Activated T-cell treated with anti-CD3 and anti-CD28 coated beads, Interleukin-2, amount 50 U/mL, for 24 hours (primary cell): ENCODE measurements around the gene BHLHE23.

ENCODE experiments used
- DNase-seq: peaks from one replicate; pipeline ENCODE4 v3.0.0-alpha.2; 2020
- H3K27ac Mint-ChIP-seq: 2 replicates; pipeline ENCODE4 v1.8.0; 2020; ENCODE audit warnings: mild to moderate bottlenecking, mixed read lengths
- H3K27me3 Mint-ChIP-seq: 2 replicates; pipeline ENCODE4 v1.8.0; 2020; ENCODE audit warnings: mixed read lengths
- H3K36me3 Mint-ChIP-seq: 2 replicates; pipeline ENCODE4 v1.8.0; 2020; ENCODE audit warnings: low read depth, mixed read lengths
- H3K4me1 Mint-ChIP-seq: 2 replicates; pipeline ENCODE4 v1.8.0; 2020; ENCODE audit warnings: low read depth, mixed read lengths
- H3K4me3 Mint-ChIP-seq: 2 replicates; pipeline ENCODE4 v1.8.0; 2020; ENCODE audit warnings: mild to moderate bottlenecking, moderate library complexity, mixed read lengths
- H3K9me3 Mint-ChIP-seq: 2 replicates; pipeline ENCODE4 v1.8.0; 2020; ENCODE audit warnings: mixed read lengths

Gene BHLHE23

DNA sequence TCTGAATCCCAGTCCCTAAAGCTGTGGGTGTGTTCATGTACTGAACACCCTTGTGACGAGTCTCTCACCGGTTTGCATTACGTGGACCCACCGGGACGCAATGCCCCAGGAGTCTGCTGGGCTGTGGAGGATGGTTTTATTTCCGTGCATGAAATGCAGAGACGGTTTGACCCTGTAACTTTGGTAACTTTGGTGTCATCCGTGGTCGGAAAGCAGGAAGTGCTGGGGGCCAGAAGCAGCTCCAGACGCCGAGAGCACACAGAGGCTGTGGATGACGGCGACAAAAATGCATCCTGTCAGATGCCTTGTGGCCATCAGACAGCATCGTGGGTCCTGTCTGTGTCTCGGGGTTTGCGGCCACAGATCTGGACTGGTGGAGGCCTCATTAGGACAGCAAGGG is 7.2 kb downstream of the BHLHE23 start:
- Mint-ChIP-seq H3K4me3 (no peak overlapping the region), H3K27me3 (peaks cover 77% of the 10 kb centered on the region), H3K4me1 (peaks cover 2% of the 10 kb centered on the region), H3K9me3 (no peaks in the 10 kb centered on the region), H3K27ac (no peak overlapping the region), H3K36me3 (no peaks in the 10 kb centered on the region)
- no peak for DNase-seq

DNA sequence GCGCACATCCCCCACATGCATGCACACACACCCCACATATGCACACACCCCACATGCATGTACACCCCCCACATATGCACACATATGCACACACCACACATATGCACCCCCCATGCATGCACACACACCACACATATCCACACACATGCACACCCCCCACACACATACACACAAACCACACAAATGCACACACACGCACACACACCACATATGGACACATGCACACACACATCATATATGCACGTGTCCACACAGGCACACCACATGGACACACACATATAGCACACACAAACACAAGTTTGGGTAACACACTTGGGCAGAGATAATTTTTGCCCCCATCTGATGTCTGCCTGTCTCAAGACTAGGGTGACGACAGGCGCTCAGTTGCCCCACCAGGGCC is 8.3 kb downstream of the BHLHE23 start:
- no peak for DNase-seq
- Mint-ChIP-seq H3K36me3 (no peaks in the 10 kb centered on the region), H3K27me3 (peaks cover 65% of the 10 kb centered on the region), H3K4me1 (no peaks in the 10 kb centered on the region), H3K9me3 (no peaks in the 10 kb centered on the region), H3K27ac (no peak overlapping the region), H3K4me3 (no peak overlapping the region)

DNA sequence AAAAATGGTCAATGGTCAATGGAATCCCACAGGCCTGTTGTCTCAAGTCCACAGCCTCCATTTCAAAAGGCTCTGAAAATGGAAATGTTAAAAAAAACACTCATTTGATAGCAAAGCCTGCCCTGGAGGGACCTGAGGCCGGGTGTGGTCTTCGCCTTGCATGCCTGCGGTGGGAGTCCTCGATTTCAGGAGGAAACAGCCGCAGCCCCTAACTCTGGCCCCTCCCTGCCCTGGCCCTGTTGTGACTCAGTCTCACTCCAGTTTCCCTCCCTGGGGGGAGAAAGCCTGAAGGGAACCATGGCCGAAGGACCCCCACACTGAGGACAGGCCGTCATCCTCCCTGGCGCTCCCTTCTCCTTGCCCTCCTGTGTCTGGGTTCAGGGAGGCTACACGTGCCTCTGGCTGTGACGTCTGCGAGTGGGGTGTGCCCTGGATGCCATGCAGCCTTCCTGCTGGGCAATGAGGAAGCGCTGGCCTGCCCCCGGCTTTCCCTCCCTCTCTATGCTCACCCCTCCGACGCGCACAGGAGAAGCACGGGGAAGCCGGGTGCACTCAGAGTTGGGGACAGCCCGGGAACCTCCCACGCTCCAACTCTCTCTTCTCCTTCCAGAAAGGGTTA is 9.2 kb downstream of the BHLHE23 start:
- Mint-ChIP-seq H3K27me3 (peaks cover 59% of the 10 kb centered on the region), H3K36me3 (no peaks in the 10 kb centered on the region)

DNA sequence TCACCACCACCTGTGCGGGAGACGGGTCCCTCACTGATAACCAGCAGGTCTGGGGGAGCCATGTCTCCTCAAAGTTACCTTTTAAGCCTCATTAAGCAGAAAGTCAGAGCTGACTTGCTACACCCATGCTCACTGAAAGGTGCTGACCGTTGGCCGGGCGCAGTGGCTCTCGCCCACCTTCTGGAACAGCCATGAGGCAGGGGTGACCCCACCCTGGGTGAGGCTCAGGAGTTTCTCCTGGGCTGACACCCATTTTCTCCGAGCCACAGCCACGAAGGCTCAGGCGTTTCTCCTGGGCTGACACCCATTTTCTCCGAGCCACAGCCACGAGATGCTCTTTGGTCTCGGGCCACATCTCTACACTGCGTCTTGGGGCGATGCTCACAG is 10.2 kb downstream of the BHLHE23 start:
- H3K27me3 Mint-ChIP-seq = peaks cover 56% of the 10 kb centered on the region

More for the DNA sequence above, 9.2 kb downstream of the BHLHE23 start:
- Mint-ChIP-seq H3K4me1 (no peaks in the 10 kb centered on the region), H3K4me3 (no peak overlapping the region), H3K9me3 (no peaks in the 10 kb centered on the region), H3K27ac (no peak overlapping the region)
- DNase-seq = no peak

DNA sequence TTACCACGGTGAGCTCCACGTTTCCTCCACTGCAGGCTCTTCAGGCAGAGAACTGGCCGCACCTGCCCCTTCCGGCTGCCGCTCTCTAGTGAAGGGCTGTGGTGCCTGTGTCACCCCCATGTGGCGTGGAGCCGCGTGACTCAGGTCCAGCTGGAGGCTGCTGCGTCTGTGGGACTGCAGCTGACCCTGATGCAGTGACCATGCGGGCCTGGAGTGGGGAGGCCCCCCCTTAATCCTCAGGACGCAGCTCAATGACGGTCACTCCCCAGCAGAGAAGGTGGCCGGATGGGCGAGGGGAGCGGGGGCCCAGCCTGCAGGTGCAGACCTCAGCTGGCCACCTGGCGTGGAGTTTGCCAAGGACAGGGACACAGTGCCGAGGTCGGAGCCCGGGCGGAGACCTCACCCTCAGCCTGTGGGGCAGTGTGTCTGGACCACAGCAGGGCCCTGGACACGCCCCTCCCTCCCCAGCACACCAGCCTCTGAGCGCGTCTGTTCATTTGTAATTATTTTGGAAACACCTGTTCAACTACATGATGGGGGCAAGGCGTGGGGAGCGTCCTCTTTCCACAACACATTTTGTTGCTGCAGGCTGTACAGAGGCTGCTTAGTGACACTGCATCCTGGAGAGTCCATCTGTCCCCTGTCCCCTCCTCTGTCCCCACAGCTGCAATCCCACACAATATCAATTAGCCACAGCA is 10.7 kb downstream of the BHLHE23 start:
- no peaks in the 10 kb centered on the region for H3K36me3 Mint-ChIP-seq
- no peak overlapping the region for H3K27ac Mint-ChIP-seq
- no peaks in the 10 kb centered on the region for H3K4me1 Mint-ChIP-seq
- no peak overlapping the region for H3K4me3 Mint-ChIP-seq
- H3K9me3 Mint-ChIP-seq = no peaks in the 10 kb centered on the region
- no peak for DNase-seq
- peaks cover 55% of the 10 kb centered on the region for H3K27me3 Mint-ChIP-seq

More for the DNA sequence above, 10.2 kb downstream of the BHLHE23 start:
- no peaks in the 10 kb centered on the region for H3K4me1 Mint-ChIP-seq
- no peaks in the 10 kb centered on the region for H3K36me3 Mint-ChIP-seq
- H3K4me3 Mint-ChIP-seq = no peak overlapping the region
- H3K27ac Mint-ChIP-seq = no peak overlapping the region
- DNase-seq = no peak
- H3K9me3 Mint-ChIP-seq = no peaks in the 10 kb centered on the region

DNA sequence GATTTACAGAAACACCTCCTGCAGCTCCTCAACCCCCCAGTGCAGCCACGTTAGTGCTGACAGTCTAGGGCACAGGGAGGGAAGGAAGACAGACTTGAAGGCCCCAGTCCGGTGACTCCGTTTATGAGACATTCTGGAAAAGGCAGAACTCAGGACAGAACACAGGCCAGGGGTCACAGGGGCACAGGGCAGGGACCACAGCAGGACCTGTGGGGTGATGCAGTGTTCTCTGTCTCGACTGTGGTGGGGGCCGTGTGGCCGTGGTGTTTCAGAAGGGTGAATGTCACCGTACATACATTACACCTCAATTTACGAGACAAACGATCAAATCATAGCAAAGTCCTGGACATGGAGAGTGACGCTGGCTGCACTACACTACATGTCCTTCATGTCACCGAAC is 11.3 kb downstream of the BHLHE23 start:
- H3K9me3 Mint-ChIP-seq = no peaks in the 10 kb centered on the region
- no peaks in the 10 kb centered on the region for H3K4me1 Mint-ChIP-seq
- H3K36me3 Mint-ChIP-seq = no peaks in the 10 kb centered on the region
- peaks cover 53% of the 10 kb centered on the region for H3K27me3 Mint-ChIP-seq
- no peak for DNase-seq
- H3K27ac Mint-ChIP-seq = no peak overlapping the region
- no peak overlapping the region for H3K4me3 Mint-ChIP-seq

DNA sequence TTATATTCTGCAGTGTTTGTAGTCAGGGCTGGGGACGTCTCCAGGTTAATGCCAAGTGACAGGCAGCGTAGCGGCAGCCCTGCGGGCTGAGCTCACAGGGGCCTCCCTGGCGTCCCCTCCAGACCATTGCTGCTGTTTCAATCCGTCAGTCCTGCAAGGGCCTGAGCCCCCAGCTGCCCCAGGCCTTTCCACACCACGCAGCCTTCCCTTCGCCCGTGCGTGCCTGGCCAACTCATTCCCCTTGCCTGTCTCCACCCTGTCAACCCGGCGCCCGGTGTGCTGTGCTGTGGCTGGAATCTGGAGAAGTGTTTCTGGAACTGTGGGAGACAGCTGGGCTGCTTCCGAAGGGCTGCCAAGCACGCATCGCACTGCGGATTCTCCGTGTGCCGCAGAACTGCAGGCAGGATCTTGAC is 11.9 kb downstream of the BHLHE23 start:
- Mint-ChIP-seq H3K4me1 (no peaks in the 10 kb centered on the region), H3K36me3 (no peaks in the 10 kb centered on the region), H3K27ac (no peak overlapping the region), H3K9me3 (no peaks in the 10 kb centered on the region), H3K4me3 (no peak overlapping the region), H3K27me3 (peaks cover 47% of the 10 kb centered on the region)
- DNase-seq = no peak

DNA sequence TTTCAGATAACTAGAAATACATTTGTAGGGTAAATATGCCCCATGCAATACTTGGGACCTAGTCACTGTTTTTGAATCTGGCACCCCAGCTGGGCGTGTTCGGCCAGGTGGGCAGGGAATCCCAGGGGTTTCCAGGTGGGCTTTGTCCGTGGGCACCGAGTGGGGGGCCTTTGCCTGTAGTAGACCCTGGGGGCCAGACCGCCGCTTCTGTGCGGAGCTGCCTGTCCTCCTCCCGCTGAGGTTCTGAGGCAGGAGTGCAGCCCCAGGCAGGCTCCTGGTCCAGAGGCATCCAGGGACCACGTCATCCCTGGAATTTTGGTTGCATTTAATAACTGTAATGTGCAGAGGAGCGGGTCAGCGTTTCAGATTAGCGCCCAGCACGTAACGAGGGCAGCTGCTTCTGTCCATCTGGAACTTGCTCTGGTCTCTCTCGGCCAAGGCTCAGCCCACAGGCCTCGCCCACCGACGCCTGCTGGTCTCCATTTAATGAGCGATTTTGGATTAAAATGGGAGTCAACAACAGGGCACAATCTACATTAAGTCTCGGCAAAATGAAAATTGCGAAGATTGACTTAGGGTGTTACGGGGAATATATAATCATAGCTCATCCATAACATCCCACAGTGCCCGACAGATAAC is 12.8 kb downstream of the BHLHE23 start:
- H3K4me3 Mint-ChIP-seq = no peak overlapping the region
- H3K9me3 Mint-ChIP-seq = no peaks in the 10 kb centered on the region
- DNase-seq = no peak
- H3K4me1 Mint-ChIP-seq = no peaks in the 10 kb centered on the region
- no peaks in the 10 kb centered on the region for H3K36me3 Mint-ChIP-seq
- H3K27ac Mint-ChIP-seq = no peak overlapping the region
- H3K27me3 Mint-ChIP-seq = peaks cover 38% of the 10 kb centered on the region

DNA sequence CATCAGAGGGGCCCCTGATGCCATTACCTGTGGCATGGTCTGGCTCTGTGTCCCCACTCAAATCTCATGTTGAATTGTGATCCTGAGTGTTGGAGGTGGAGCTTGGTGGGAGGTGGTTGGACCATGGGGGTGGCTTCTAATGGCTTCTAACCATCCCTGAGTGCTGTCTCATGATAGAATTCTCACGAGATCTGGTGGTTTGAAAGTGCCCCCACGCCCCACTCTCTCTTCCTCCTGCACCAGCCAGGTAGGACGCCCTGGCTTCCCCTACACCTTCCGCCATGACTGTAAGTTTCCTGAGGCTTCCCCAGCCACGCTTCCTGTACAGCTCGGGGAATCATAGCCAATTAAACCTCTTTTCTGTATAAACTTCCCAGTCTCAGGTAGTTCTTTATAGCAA is 14.9 kb downstream of the BHLHE23 start:
- Mint-ChIP-seq H3K27me3 (peaks cover 32% of the 10 kb centered on the region), H3K4me3 (no peak overlapping the region), H3K4me1 (no peaks in the 10 kb centered on the region), H3K9me3 (no peaks in the 10 kb centered on the region), H3K36me3 (no peaks in the 10 kb centered on the region), H3K27ac (no peak overlapping the region)
- no peak for DNase-seq

DNA sequence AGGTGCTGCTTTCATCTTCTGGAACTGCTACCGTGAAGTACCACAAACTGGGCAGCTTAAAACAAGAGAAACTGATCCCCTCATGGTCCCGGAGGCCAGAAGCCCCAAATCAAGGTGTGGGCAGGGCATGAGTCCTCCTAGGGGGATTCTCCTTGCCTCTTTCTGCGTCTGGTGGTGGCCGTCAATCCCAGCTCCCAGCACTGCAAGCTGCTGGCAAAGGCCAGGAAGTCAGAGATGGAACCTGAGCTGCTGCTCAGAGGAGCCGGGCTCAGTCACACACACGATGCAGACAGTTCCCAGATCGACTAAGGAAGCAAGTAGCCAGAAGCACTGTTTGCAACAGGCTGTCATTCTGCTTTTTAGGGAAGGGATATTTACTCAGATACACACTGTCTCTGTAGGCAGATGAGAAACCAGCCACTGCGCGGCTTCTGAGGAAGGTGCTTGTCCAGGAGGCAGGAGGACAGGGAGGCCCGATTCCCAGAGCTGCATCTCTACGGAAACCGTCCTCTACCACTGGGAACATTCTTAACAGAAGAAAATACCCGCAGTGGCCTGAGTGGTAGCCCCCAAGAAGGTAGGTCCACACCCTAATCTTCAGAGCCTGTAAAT is 15.5 kb downstream of the BHLHE23 start:
- Mint-ChIP-seq H3K27ac (no peak overlapping the region), H3K4me3 (no peak overlapping the region), H3K9me3 (no peaks in the 10 kb centered on the region), H3K27me3 (peaks cover 30% of the 10 kb centered on the region), H3K4me1 (no peaks in the 10 kb centered on the region), H3K36me3 (no peaks in the 10 kb centered on the region)
- DNase-seq = no peak

DNA sequence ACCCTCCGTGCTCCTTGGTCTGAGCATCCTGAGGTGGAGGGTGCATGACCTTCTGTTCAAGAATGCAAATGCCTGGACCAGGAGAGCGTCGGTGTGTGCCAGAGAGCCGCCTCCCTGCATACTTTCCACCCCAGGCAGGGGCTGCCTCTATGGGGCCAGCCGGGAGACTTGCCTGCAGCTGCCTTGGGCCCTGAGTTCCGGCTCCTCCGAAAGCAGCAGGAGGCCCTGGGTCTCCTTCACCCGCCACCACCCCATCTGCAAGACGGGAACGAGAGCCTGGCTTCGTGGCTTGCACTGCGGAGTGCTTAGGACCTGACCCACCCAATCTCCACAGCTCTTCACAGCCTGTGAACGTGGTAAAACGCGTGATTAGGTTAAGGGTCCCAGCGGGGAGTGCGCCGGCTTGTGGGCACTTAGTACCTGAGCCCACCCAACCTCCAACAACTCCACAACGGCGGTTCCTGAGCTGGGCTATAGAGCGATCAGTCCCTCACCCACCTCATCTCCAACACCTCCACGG is 16.4 kb downstream of the BHLHE23 start:
- Mint-ChIP-seq H3K27ac (no peak overlapping the region), H3K4me1 (no peaks in the 10 kb centered on the region), H3K4me3 (no peak overlapping the region), H3K27me3 (peaks cover 21% of the 10 kb centered on the region), H3K9me3 (no peaks in the 10 kb centered on the region), H3K36me3 (no peaks in the 10 kb centered on the region)
- no peak for DNase-seq

DNA sequence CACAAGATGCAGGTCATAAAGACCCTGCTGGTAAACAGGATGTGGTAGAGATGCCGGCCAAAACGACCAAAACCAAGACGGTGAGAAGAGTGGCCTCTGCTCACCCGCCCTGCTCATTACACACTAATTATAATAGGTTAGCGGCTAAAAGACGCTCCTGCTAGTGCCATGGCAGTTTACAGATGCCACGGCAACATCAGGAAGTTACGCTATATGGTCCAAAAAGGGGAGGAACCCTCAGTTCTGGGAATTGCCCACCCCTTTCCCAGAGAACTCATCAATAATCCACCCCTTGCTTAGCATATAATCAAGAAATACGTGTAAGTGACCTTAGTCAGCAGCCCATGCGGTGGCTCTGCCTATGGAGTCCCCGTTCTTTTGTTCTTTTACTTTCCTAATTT is 17.6 kb downstream of the BHLHE23 start:
- no peak for DNase-seq
- no peaks in the 10 kb centered on the region for H3K9me3 Mint-ChIP-seq
- H3K27me3 Mint-ChIP-seq = peaks cover 23% of the 10 kb centered on the region
- H3K4me3 Mint-ChIP-seq = peak overlapping the region; percentile 30
- no peaks in the 10 kb centered on the region for H3K4me1 Mint-ChIP-seq
- no peak overlapping the region for H3K27ac Mint-ChIP-seq
- no peaks in the 10 kb centered on the region for H3K36me3 Mint-ChIP-seq

DNA sequence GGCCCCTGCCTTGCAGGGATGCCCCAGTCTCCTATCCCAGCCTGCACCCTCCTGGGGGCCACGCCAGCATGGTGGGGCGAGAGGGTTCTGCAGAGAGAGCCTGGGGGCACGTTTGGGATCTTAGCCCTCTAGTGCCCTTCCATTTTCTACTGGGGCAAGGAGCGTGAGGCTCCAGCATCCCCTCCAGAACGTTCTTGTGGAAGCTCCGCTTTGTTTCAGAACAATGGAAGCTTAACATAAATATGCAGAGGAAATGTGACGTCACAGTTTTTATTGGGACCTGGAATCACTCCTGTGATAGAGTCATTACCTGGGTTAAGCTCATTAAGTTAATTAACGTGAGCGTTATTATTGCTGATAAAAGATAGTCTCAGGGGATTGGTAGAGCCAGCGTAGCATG is 19.6 kb downstream of the BHLHE23 start:
- Mint-ChIP-seq H3K27me3 (peaks cover 27% of the 10 kb centered on the region), H3K27ac (no peak overlapping the region), H3K4me1 (peaks cover 4% of the 10 kb centered on the region), H3K9me3 (no peaks in the 10 kb centered on the region), H3K4me3 (no peak overlapping the region), H3K36me3 (no peaks in the 10 kb centered on the region)
- DNase-seq = no peak

DNA sequence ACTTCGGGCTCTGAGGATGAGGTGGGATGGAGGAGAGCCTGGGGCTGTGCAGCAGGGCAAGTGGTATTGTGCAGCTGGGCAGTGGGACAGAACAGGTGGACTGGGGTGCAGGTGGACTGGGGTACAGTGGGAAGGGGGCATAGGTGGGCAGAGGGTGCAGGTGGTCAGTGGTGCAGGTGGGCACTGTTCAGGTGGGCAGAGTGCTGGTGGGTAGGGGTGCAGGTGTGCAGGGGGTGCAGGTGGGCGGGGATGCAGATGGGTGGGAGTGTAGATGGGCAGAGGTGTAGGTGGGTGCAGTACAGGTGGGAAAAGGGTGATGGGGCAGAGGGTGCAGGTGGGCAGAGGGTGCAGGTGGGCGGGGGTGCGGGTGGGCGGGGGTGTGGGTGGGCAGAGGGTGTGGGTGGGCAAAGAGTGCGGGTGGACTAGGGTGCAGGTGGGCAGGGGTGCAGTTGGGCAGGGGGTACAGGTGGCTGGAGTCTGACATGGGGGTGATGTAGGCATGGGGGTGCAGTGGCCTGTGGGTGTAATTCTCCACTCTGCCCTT is 20.4 kb downstream of the BHLHE23 start:
- H3K4me1 Mint-ChIP-seq = peaks cover 7% of the 10 kb centered on the region
- H3K4me3 Mint-ChIP-seq = no peak overlapping the region
- H3K27me3 Mint-ChIP-seq = peaks cover 33% of the 10 kb centered on the region
- DNase-seq = no peak
- no peaks in the 10 kb centered on the region for H3K9me3 Mint-ChIP-seq
- H3K27ac Mint-ChIP-seq = no peak overlapping the region
- H3K36me3 Mint-ChIP-seq = no peaks in the 10 kb centered on the region

DNA sequence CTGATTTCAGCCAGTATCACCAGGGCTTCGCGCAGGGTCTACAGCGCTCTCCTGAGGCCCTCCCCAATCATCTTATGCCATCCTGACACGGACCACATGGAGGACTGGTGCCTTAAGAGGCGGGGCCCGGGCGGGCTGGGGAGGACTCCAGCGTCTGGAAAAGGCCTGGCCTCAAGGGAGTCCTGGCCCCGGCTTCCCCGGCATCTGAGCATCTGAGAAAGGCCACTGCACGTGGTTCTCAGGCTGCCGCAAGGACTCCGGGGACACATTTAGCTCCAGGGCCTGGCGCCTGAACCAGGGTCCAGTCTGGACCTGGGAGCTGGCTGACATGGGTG is 21.4 kb downstream of the BHLHE23 start:
- H3K4me1 Mint-ChIP-seq = peaks cover 12% of the 10 kb centered on the region
- H3K9me3 Mint-ChIP-seq = no peaks in the 10 kb centered on the region
- no peak overlapping the region for H3K27ac Mint-ChIP-seq
- DNase-seq = no peak
- peaks cover 34% of the 10 kb centered on the region for H3K27me3 Mint-ChIP-seq
- no peaks in the 10 kb centered on the region for H3K36me3 Mint-ChIP-seq
- no peak overlapping the region for H3K4me3 Mint-ChIP-seq
